Measurements from ENCODE around the gene MGAT5. TPM values are rescaled to one million over a fixed set of nuclear protein-coding genes. Genes with fewer than 3 reads are reported as not detected.

MGAT5 gene
- total RNA-seq, 4 donors from 2014 or later: 32.4 to 65.9 (median 46.6) TPM

- Histone ChIP-seq H3K9me3 (no peaks in the 10 kb centered on the region), H3K27me3 (no peaks in the 10 kb centered on the region), H3K36me3 (peaks cover 0 to 7% of the 10 kb centered on the region in 2 donors), H3K4me1 (peaks cover 0 to 16% (median 3%) of the 10 kb centered on the region in 3 donors), H3K27ac (no peak overlapping the region), H3K4me3 (no peak overlapping the region)
- 58 to 68% methylated on average over 2 to 3 of the region's 3 CpGs for WGBS, 2 donors (ENCODE audit: low coverage in 1 of 2)
- ATAC-seq: peak; percentile 81
- TF ChIP-seq POLR2AphosphoS5 (IDR thresholded peaks at IDR 0.05) (no peak), EP300 (IDR thresholded peaks at IDR 0.05) (no peak), CTCF (IDR thresholded peaks at IDR 0.05) (no peak), POLR2A (IDR thresholded peaks at IDR 0.05) (no peak)
Measured at GRCh38 chr2:134393075-134393461, 139.2 kb downstream of the MGAT5 start.

GRCh38 chr2:134395779-134396178, 141.9 kb downstream of the MGAT5 start:
- Histone ChIP-seq H3K4me1 (peaks cover 0 to 20% (median 7%) of the 10 kb centered on the region in 3 donors), H3K27me3 (no peaks in the 10 kb centered on the region), H3K27ac (no peak overlapping the region), H3K9me3 (no peaks in the 10 kb centered on the region), H3K36me3 (peaks cover 0 to 7% of the 10 kb centered on the region in 2 donors), H3K4me3 (no peak overlapping the region)
- WGBS, 2 donors (ENCODE audit: low coverage in 1 of 2): 83 to 100% methylated on average over 1 of the region's 1 CpG
- no peak for TF ChIP-seq POLR2AphosphoS5 (IDR thresholded peaks at IDR 0.05)
- no peak for TF ChIP-seq CTCF (IDR thresholded peaks at IDR 0.05)
- no peak for TF ChIP-seq POLR2A (IDR thresholded peaks at IDR 0.05)
- no peak for TF ChIP-seq EP300 (IDR thresholded peaks at IDR 0.05)
- no peak for ATAC-seq

- no peak overlapping the region for H3K4me3 ChIP-seq
- no peak for TF ChIP-seq POLR2AphosphoS5 (IDR thresholded peaks at IDR 0.05)
- no peak for TF ChIP-seq EP300 (IDR thresholded peaks at IDR 0.05)
- TF ChIP-seq POLR2A (IDR thresholded peaks at IDR 0.05): no peak
- no peak for TF ChIP-seq CTCF (IDR thresholded peaks at IDR 0.05)
- no peak for ATAC-seq
- H3K4me1 ChIP-seq: peaks cover 0 to 28% (median 15%) of the 10 kb centered on the region in 3 donors
- H3K27ac ChIP-seq: no peak overlapping the region
- H3K27me3 ChIP-seq: no peaks in the 10 kb centered on the region
- H3K36me3 ChIP-seq: peaks cover 0 to 7% of the 10 kb centered on the region in 2 donors
- WGBS, 2 donors (ENCODE audit: low coverage in 1 of 2): 95 to 100% methylated on average over 4 of the region's 6 CpGs
- no peaks in the 10 kb centered on the region for H3K9me3 ChIP-seq
Measured at GRCh38 chr2:134396493-134396892, 142.6 kb downstream of the MGAT5 start.

GRCh38 chr2:134397146-134397896, 143.4 kb downstream of the MGAT5 start:
- H3K9me3 ChIP-seq: no peaks in the 10 kb centered on the region
- 100% methylated on average over 4 of the region's 7 CpGs; no CpG with 5 or more reads in 1 of the 2 donors for WGBS, 2 donors (ENCODE audit: low coverage in 1 of 2)
- no peaks in the 10 kb centered on the region for H3K27me3 ChIP-seq
- H3K4me3 ChIP-seq: no peak overlapping the region
- H3K36me3 ChIP-seq: peaks cover 0 to 7% of the 10 kb centered on the region in 2 donors
- TF ChIP-seq POLR2A (IDR thresholded peaks at IDR 0.05) (no peak), POLR2AphosphoS5 (IDR thresholded peaks at IDR 0.05) (no peak), EP300 (IDR thresholded peaks at IDR 0.05) (no peak), CTCF (IDR thresholded peaks at IDR 0.05) (no peak)
- peaks cover 0 to 34% (median 20%) of the 10 kb centered on the region in 3 donors for H3K4me1 ChIP-seq
- no peak for ATAC-seq
- no peak overlapping the region for H3K27ac ChIP-seq

- no peaks in the 10 kb centered on the region for H3K27me3 ChIP-seq
- H3K9me3 ChIP-seq: no peaks in the 10 kb centered on the region
- no peak overlapping the region for H3K27ac ChIP-seq
- H3K4me1 ChIP-seq: peaks cover 0 to 34% (median 17%) of the 10 kb centered on the region in 3 donors
- peaks cover 0 to 11% of the 10 kb centered on the region in 2 donors for H3K36me3 ChIP-seq
- no peak for ATAC-seq
- H3K4me3 ChIP-seq: no peak overlapping the region
- TF ChIP-seq POLR2AphosphoS5 (IDR thresholded peaks at IDR 0.05): no peak
- no peak for TF ChIP-seq EP300 (IDR thresholded peaks at IDR 0.05)
- no peak for TF ChIP-seq CTCF (IDR thresholded peaks at IDR 0.05)
- TF ChIP-seq POLR2A (IDR thresholded peaks at IDR 0.05): no peak
- 78 to 81% methylated on average over 5 to 6 of the region's 6 CpGs for WGBS, 2 donors (ENCODE audit: low coverage in 1 of 2)
Measured at GRCh38 chr2:134398300-134398699, 144.4 kb downstream of the MGAT5 start.
